HepG2 (cell line): ENCODE measurements around the gene FAM83F. TPM values are rescaled to one million over a fixed set of nuclear protein-coding genes. Genes with fewer than 3 reads are reported as not detected.

Source experiments
- ATAC-seq: fragments of 200-7000 bp; cut with Tn5 transposase; 3 replicates; pipeline ENCODE4 v1.9.1; 2020; ENCODE audit warnings: mild to moderate bottlenecking, moderate library complexity
- BruUV-seq: library from RNA; stranded (reverse); fragments of 400-500 nt; replicated peaks from 2 replicates; lab custom pipeline; 2021; lab: Mats Ljungman, UMichigan
- CTCF ChIA-PET: fragments of 300-600 bp; formaldehyde crosslinking; extraction: SDS; loops from one replicate; lab custom pipeline; 2021; ENCODE audit warnings: low total read pairs, inconsistent platforms, low intra/inter-chr PET ratio; lab: Yijun Ruan, JAX
- POLR2A ChIA-PET: fragments of 350-600 bp; sonication (Branson Sonifier 250); formaldehyde crosslinking; loops from one replicate; lab custom pipeline; 2020; ENCODE audit warnings: antibody characterized with exemption, inconsistent platforms; lab: Yijun Ruan, JAX
- DNase-seq: peaks from one replicate; pipeline ENCODE4 v3.0.0-alpha.2; 2015; ENCODE audit warnings: low spot score
- FAIRE-seq: peaks from 3 replicates; lab custom pipeline; 2011; peaks lifted over from hg19 to GRCh38; lab: Jason Lieb, UNC
- H2AFZ ChIP-seq: one replicate; pipeline ENCODE4 v1.6.1; 2011; ENCODE audit warnings: low read length, inconsistent platforms
- H3K27ac ChIP-seq: fragments of 300-600 bp; 3 replicates; pipeline ENCODE4 v1.8.0; 2011; ENCODE audit warnings: mixed run types, mild to moderate bottlenecking, mixed read lengths, low read length, inconsistent platforms; ENCODE audit not compliant: insufficient read depth; ENCODE audit errors: extremely low read length
- H3K27me3 ChIP-seq, 2 experiments: fragments of 200-600 bp in 1 of 2; 2 replicates in 1 of 2; 3 replicates in 1 of 2; pipeline versions ENCODE4 v1.6.0 to v1.8.0; 2011; ENCODE audit warnings: low read length in 2 of 2, mild to moderate bottlenecking in 2 of 2, moderate library complexity in 2 of 2, inconsistent platforms in 1 of 2; ENCODE audit not compliant: insufficient read depth in 2 of 2, control insufficient read depth in 1 of 2
- H3K36me3 ChIP-seq, 2 experiments: fragments of 200-600 bp in 1 of 2; replicated peaks in 1 of 2; 2 replicates in 1 of 2; 3 replicates in 1 of 2; pipeline versions ENCODE4 v1.5.1 to v1.8.0; 2011; ENCODE audit warnings: low read length in 2 of 2, inconsistent platforms in 1 of 2; ENCODE audit not compliant: insufficient read depth in 2 of 2, control insufficient read depth in 1 of 2
- H3K4me1 ChIP-seq: 2 replicates; pipeline ENCODE4 v1.5.1; 2012; ENCODE audit warnings: low read length, inconsistent platforms; ENCODE audit not compliant: insufficient read depth
- H3K4me2 ChIP-seq: 2 replicates; pipeline ENCODE4 v1.6.0; 2011; ENCODE audit warnings: low read depth, low read length, inconsistent platforms
- H3K4me3 ChIP-seq, 3 experiments: fragments of 200-600 bp in 1 of 3; sonication (generic), shearing (Covaris generic) in 1 of 3; replicated peaks in 1 of 3; 2 replicates each; pipeline ENCODE4 v1.5.1; 2011 to 2016; ENCODE audit warnings: low read length in 3 of 3, inconsistent platforms in 2 of 3, low read depth in 2 of 3, mild to moderate bottlenecking in 2 of 3, control low read depth in 1 of 3, mixed read lengths in 1 of 3; ENCODE audit not compliant: insufficient read depth in 1 of 3
- H3K79me2 ChIP-seq: one replicate; pipeline ENCODE4 v1.6.1; 2011; ENCODE audit warnings: low read length, inconsistent platforms; ENCODE audit not compliant: insufficient read depth
- H3K9ac ChIP-seq: 2 replicates; pipeline ENCODE4 v1.6.0; 2011; ENCODE audit warnings: mild to moderate bottlenecking, low read depth, low read length, inconsistent platforms; ENCODE audit not compliant: insufficient read depth
- H3K9me3 ChIP-seq: 2 replicates; pipeline ENCODE4 v1.5.1; 2012; ENCODE audit warnings: mild to moderate bottlenecking, low read length
- H4K20me1 ChIP-seq: 2 replicates; pipeline ENCODE4 v1.6.0; 2011; ENCODE audit warnings: inconsistent platforms, mild to moderate bottlenecking, low read length, moderate library complexity; ENCODE audit not compliant: insufficient read depth
- EP300 ChIP-seq, 3 experiments: sonication (generic) in 1 of 3; formaldehyde crosslinking in 1 of 3; IDR thresholded peaks; 2 replicates each; pipeline versions ENCODE4 v1.5.1 to v1.6.1; 2011 to 2020; ENCODE audit warnings: low read depth in 2 of 3, low read length in 2 of 3, borderline replicate concordance in 1 of 3, improper control_type of control experiment in 1 of 3, mild to moderate bottlenecking in 1 of 3, missing genetic modification reagents in 1 of 3, moderate library complexity in 1 of 3
- NFAT5 ChIP-seq: sonication (generic); formaldehyde crosslinking; IDR thresholded peaks from 2 replicates; pipeline ENCODE4 v1.4.0; 2020; ENCODE audit warnings: missing genetic modification reagents
- ZNF251 ChIP-seq: sonication (generic); formaldehyde crosslinking; IDR thresholded peaks from 2 replicates; pipeline ENCODE4 v1.9.0; 2021; ENCODE audit warnings: mild to moderate bottlenecking, missing genetic modification reagents
- ZNF44 ChIP-seq: sonication (generic); formaldehyde crosslinking; IDR thresholded peaks from 2 replicates; pipeline ENCODE4 v1.5.1; 2020; ENCODE audit warnings: mild to moderate bottlenecking, missing genetic modification reagents
- ZNF615 ChIP-seq: sonication (generic); formaldehyde crosslinking; IDR thresholded peaks from 2 replicates; pipeline ENCODE4 v1.5.0; 2020; ENCODE audit warnings: mild to moderate bottlenecking, missing genetic modification reagents, borderline replicate concordance
- ZNF770 ChIP-seq: sonication (generic); formaldehyde crosslinking; IDR thresholded peaks from 2 replicates; pipeline ENCODE4 v1.5.0; 2020; ENCODE audit warnings: mild to moderate bottlenecking, missing genetic modification reagents
- WGBS: methylation state at CpG from one replicate; pipeline ENCODE4 v1.1.6; 2017; ENCODE audit warnings: low lambda C conversion rate; 5-methylcytosine and 5-hydroxymethylcytosine counted together
- in situ Hi-C: cut with HindIII; loops from 2 replicates; pipeline ENCODE4 v1.10.0; 2017; ENCODE audit warnings: low pct_unique_long_range_greater_than_20kb; ENCODE audit not compliant: extremely low pct_ligation_motif_present
- intact Hi-C: fragments of 100-400 bp; cut with micrococcal nuclease; formaldehyde crosslinking; loops from one replicate; pipeline ENCODE4 v1.10.0; 2022; ENCODE audit not compliant: unreplicated experiment
- polyA plus RNA-seq, 8 experiments: library from polyadenylated mRNA; depleted of rRNA in 3 of 8; stranded (reverse) in 7 of 8; unstranded in 1 of 8; fragments of >200 nt; fragmentation: Illumina TruSeq in 4 of 8; extraction: Trizol in 4 of 8; gene quantifications; 2 replicates each; pipeline versions ENCODE4 v1.2.1 to v1.2.3, GENCODE V29; 2011 to 2016; ENCODE audit warnings: low read depth in 4 of 8, missing spikeins in 1 of 8, mixed read lengths in 1 of 8; ENCODE audit not compliant: insufficient read depth in 1 of 8
- total RNA-seq, 5 experiments: library from RNA; depleted of rRNA; stranded (reverse); fragments of >200 nt; fragmentation: Illumina TruSeq; extraction: Trizol; gene quantifications; 2 replicates each; pipeline ENCODE4 v1.2.3, GENCODE V29; 2016; ENCODE audit warnings: low read depth in 1 of 5

Gene FAM83F
- total and polyA plus RNA-seq, 2 of the 13 experiments (the other 11 are each of a cell fraction or from before 2014, with no cell fraction given): not detected

- peak; percentile 34; the same call in 1 of the 2 replicates for TF ChIP-seq ZNF770 (CRISPR knock-in tag)
- TF ChIP-seq ZNF615 (CRISPR knock-in tag): no peak
These were observed 7.2 kb downstream of the FAM83F start (continued) for GRCh38 chr22:40001800-40002577.

- H3K9ac ChIP-seq: no peak overlapping the region
- no TSS peak for BruUV-seq
- no peak overlapping the region for H3K4me2 ChIP-seq
- peaks cover 47% of the 10 kb centered on the region for H3K4me1 ChIP-seq
- ChIA-PET CTCF (no interaction called here), POLR2A (no interaction called here)
- no peaks in the 10 kb centered on the region for H3K9me3 ChIP-seq
- H2AFZ ChIP-seq: no peak overlapping the region
- ATAC-seq: no peak
- no peaks in the 10 kb centered on the region for H3K36me3 ChIP-seq
- TF ChIP-seq EP300 (IDR thresholded peaks at IDR 0.05; ENCODE audit: low read depth in 2 of 2, low read length in 2 of 2) (no peak), EP300 (CRISPR knock-in tag; IDR thresholded peaks at IDR 0.05; ENCODE audit: borderline replicate concordance) (no peak), ZNF615 (CRISPR knock-in tag) (no peak), ZNF44 (CRISPR knock-in tag) (no peak), ZNF251 (no peak), NFAT5 (CRISPR knock-in tag) (no peak)
- TF ChIP-seq, all 625 proteins: peak for 0
- FAIRE-seq (no peak), DNase-seq (no peak)
- intact Hi-C loops (no loop called here), in situ Hi-C loops (no loop called here)
- WGBS: 49% methylated on average over 4 of the region's 6 CpGs
- Histone ChIP-seq H3K79me2 (no peaks in the 10 kb centered on the region), H4K20me1 (no peaks in the 10 kb centered on the region), H3K27ac (no peak overlapping the region), H3K27me3 (peaks cover 3 to 38% of the 10 kb centered on the region in 2 experiments; a peak in 3 of 5 replicates), H3K4me3 (no peak overlapping the region)
These were observed 8.4 kb downstream of the FAM83F start for GRCh38 chr22:40002935-40003715.
